B cell (primary cell): Measurements from ENCODE around the gene SH2D4B. TPM values are rescaled to one million over a fixed set of nuclear protein-coding genes. Genes with fewer than 3 reads are reported as not detected.

Experiments used
- ATAC-seq: fragments of 200-7000 bp; cut with Tn5 transposase; one replicate; pipeline ENCODE4 v1.10.0; 2021; ENCODE audit warnings: low read depth, mild to moderate bottlenecking, moderate number of reproducible peaks, moderate library complexity
- CTCF ChIA-PET: fragments of 350-600 bp; sonication (Branson Sonifier 250); formaldehyde crosslinking; loops from one replicate; lab custom pipeline; 2021; ENCODE audit warnings: antibody characterized with exemption, inconsistent platforms; lab: Charles Lee
- POLR2A ChIA-PET: fragments of 350-600 bp; sonication (Branson Sonifier 250); formaldehyde crosslinking; loops from one replicate; lab custom pipeline; 2021; ENCODE audit warnings: antibody characterized with exemption; lab: Charles Lee
- DNase-seq: peaks from one replicate; pipeline ENCODE4 v3.0.0; 2013
- H2AFZ ChIP-seq: 2 replicates; pipeline ENCODE4 v1.6.1; 2012; ENCODE audit warnings: mild to moderate bottlenecking, low read depth, low read length; ENCODE audit not compliant: insufficient read depth, poor library complexity, severe bottlenecking
- H3K27ac ChIP-seq, 2 donors: 1 replicate in 1 of 2; 2 replicates in 1 of 2; pipeline ENCODE4 v1.5.1; 2012 to 2013; ENCODE audit warnings: low read length in 2 of 2, mild to moderate bottlenecking in 2 of 2, moderate library complexity in 1 of 2
- H3K27me3 ChIP-seq, 4 experiments: fragments of 200-600 bp in 1 of 4; sonication (generic) in 1 of 4; replicated peaks in 1 of 4; 1 replicate in 2 of 4; 2 replicates in 2 of 4; pipeline versions ENCODE4 v1.6.1 to v1.7.0; 2013 to 2016; ENCODE audit warnings: low read length in 3 of 4, mild to moderate bottlenecking in 2 of 4, mixed read lengths in 1 of 4, moderate library complexity in 1 of 4; ENCODE audit not compliant: insufficient read depth in 4 of 4, control insufficient read depth in 3 of 4; ENCODE audit errors: control extremely low read depth in 1 of 4
- H3K36me3 ChIP-seq, 2 experiments: replicated peaks in 1 of 2; 1 replicate in 1 of 2; 2 replicates in 1 of 2; pipeline versions ENCODE4 v1.6.1 to v1.7.1; 2013; ENCODE audit warnings: low read length in 1 of 2; ENCODE audit not compliant: insufficient read depth in 2 of 2, control insufficient read depth in 1 of 2; ENCODE audit errors: control extremely low read depth in 1 of 2, extremely low read depth in 1 of 2
- H3K4me1 ChIP-seq, 2 donors: fragments of 200-600 bp in 1 of 2; sonication (generic) in 1 of 2; 1 replicate in 1 of 2; 2 replicates in 1 of 2; pipeline versions ENCODE4 v1.5.1 to v1.6.1; 2013 to 2017; ENCODE audit warnings: low read length in 2 of 2; ENCODE audit not compliant: control insufficient read depth in 2 of 2, insufficient read depth in 2 of 2
- H3K4me2 ChIP-seq: replicated peaks from 2 replicates; pipeline ENCODE3; 2012; ENCODE audit warnings: mild to moderate bottlenecking, low read depth, low read length; ENCODE audit not compliant: poor library complexity, severe bottlenecking
- H3K4me3 ChIP-seq, 5 experiments: fragments of 200-600 bp in 1 of 5; sonication (generic) in 1 of 5; 1 replicate in 3 of 5; 2 replicates in 2 of 5; pipeline versions ENCODE4 v1.5.1 to v1.7.0; 2011 to 2016; ENCODE audit warnings: low read length in 4 of 5, mild to moderate bottlenecking in 4 of 5, low read depth in 2 of 5, control low read depth in 1 of 5, moderate library complexity in 1 of 5; ENCODE audit not compliant: insufficient read depth in 1 of 5; ENCODE audit errors: control extremely low read depth in 1 of 5, extremely low read depth in 1 of 5
- H3K79me2 ChIP-seq: fragments of 200-600 bp; sonication (generic); one replicate; pipeline ENCODE4 v1.6.0; 2016; ENCODE audit warnings: low read length; ENCODE audit not compliant: control insufficient read depth, insufficient read depth
- H3K9ac ChIP-seq: fragments of 200-600 bp; sonication (generic); 2 replicates; pipeline ENCODE4 v1.6.1; 2017; ENCODE audit warnings: mild to moderate bottlenecking, low read length, moderate library complexity
- H3K9me3 ChIP-seq, 3 donors: one replicate each; pipeline versions ENCODE4 v1.6.1 to v1.7.1; 2013; ENCODE audit warnings: low read length in 2 of 3; ENCODE audit not compliant: control insufficient read depth in 2 of 3, insufficient read depth in 1 of 3; ENCODE audit errors: control extremely low read depth in 1 of 3
- H4K20me1 ChIP-seq: 2 replicates; pipeline ENCODE4 v1.6.0; 2012; ENCODE audit warnings: mild to moderate bottlenecking, low read length; ENCODE audit not compliant: insufficient read depth, control insufficient read depth, poor library complexity, severe bottlenecking
- H3K27ac Mint-ChIP-seq: one replicate; pipeline ENCODE4 v1.8.0; 2021; ENCODE audit warnings: mixed read lengths
- H3K27me3 Mint-ChIP-seq: one replicate; pipeline ENCODE4 v1.8.0; 2021; ENCODE audit warnings: mixed read lengths
- H3K4me1 Mint-ChIP-seq: one replicate; pipeline ENCODE4 v1.8.0; 2021; ENCODE audit warnings: mixed read lengths
- H3K4me3 Mint-ChIP-seq: one replicate; pipeline ENCODE4 v1.8.0; 2021; ENCODE audit warnings: mixed read lengths
- H3K9me3 Mint-ChIP-seq: one replicate; pipeline ENCODE4 v1.8.0; 2022; ENCODE audit warnings: mixed read lengths; ENCODE audit not compliant: insufficient read depth
- CTCF ChIP-seq: fragments of 200-600 bp; IDR thresholded peaks from one replicate; pipeline ENCODE4 v1.8.0; 2022; ENCODE audit warnings: antibody characterized with exemption, mild to moderate bottlenecking
- EZH2 ChIP-seq: IDR thresholded peaks from 2 replicates; pipeline ENCODE4 v1.6.1; 2012; ENCODE audit warnings: borderline replicate concordance, low read depth, mild to moderate bottlenecking, moderate library complexity, low read length; ENCODE audit not compliant: insufficient read depth, poor library complexity, severe bottlenecking
- WGBS: methylation state at CpG from one replicate; pipeline ENCODE4 v1.1.5; 2013; ENCODE audit warnings: missing lambda C conversion rate; ENCODE audit not compliant: insufficient coverage; 5-methylcytosine and 5-hydroxymethylcytosine counted together
- intact Hi-C: fragments of 100-400 bp; cut with micrococcal nuclease; formaldehyde crosslinking; loops from one replicate; pipeline ENCODE4 v1.10.0; 2022
- polyA plus RNA-seq: library from polyadenylated mRNA; depleted of rRNA; stranded (reverse); fragments of >200 nt; gene quantifications from 2 replicates; pipeline ENCODE4 v1.2.3, GENCODE V29; 2012
- total RNA-seq, 2 donors: library from RNA; stranded (reverse); fragments of 120-200 nt in 1 of 2; gene quantifications; 1 replicate in 1 of 2; 2 replicates in 1 of 2; pipeline versions ENCODE4 v1.2.3 to v1.2.4, GENCODE V29; 2013 to 2022

Gene SH2D4B
- total and polyA plus RNA-seq, 2 donors (not counting 1 experiment from before 2014, with no cell fraction given): 0.09 to 0.22 TPM

- TF ChIP-seq EZH2 (no peak), CTCF (no peak)
- Histone ChIP-seq H4K20me1 (no peaks in the 10 kb centered on the region), H3K9me3 (no peaks in the 10 kb centered on the region), H3K27me3 (no peaks in the 10 kb centered on the region), H3K4me2 (peak overlapping the region; percentile 66), H3K4me1 (peaks cover 33 to 46% of the 10 kb centered on the region in 2 donors), H3K9ac (peak overlapping the region; percentile 46), H3K36me3 (no peaks in the 10 kb centered on the region), H3K27ac (peak overlapping the region; percentile 61 to 71), H3K4me3 (peak overlapping the region in 3 of 5 experiments; percentile 15 to 50 (median 28)), H2AFZ (peak overlapping the region; percentile 63), H3K79me2 (no peaks in the 10 kb centered on the region)
- H3K9me3 Mint-ChIP-seq: no peaks in the 10 kb centered on the region
- H3K4me3 Mint-ChIP-seq: peak overlapping the region; percentile 75
- ATAC-seq (peak; percentile 73), DNase-seq (peak; percentile 66)
- intact Hi-C loops: no loop called here
- peaks cover 46% of the 10 kb centered on the region for H3K4me1 Mint-ChIP-seq
- POLR2A ChIA-PET: no interaction called here
- CTCF ChIA-PET: interaction anchor here (0.7 kb wide), 1 partner anchor 130 kb away, joined by 3 read pairs; no protein-coding TSS in a partner anchor
- 4% methylated on average over 10 of the region's 11 CpGs for WGBS
- no peaks in the 10 kb centered on the region for H3K27me3 Mint-ChIP-seq
- peak overlapping the region; percentile 83 for H3K27ac Mint-ChIP-seq
These were observed 3.5 kb downstream of the SH2D4B start for GRCh38 chr10:80540981-80541750.

GRCh38 chr10:80542053-80542452, 4.4 kb downstream of the SH2D4B start:
- no peak for ATAC-seq
- Histone ChIP-seq H3K79me2 (no peaks in the 10 kb centered on the region), H3K36me3 (no peaks in the 10 kb centered on the region), H3K4me1 (peaks cover 33 to 37% of the 10 kb centered on the region in 2 donors), H4K20me1 (no peaks in the 10 kb centered on the region), H3K4me3 (no peak overlapping the region), H3K27me3 (no peaks in the 10 kb centered on the region), H3K4me2 (peak overlapping the region; percentile 66), H3K27ac (peak overlapping the region; percentile 61 to 71), H3K9ac (peak overlapping the region; percentile 46), H2AFZ (peak overlapping the region; percentile 63), H3K9me3 (no peaks in the 10 kb centered on the region)
- no peak for DNase-seq
- ChIA-PET CTCF (interaction anchor here (0.6 to 1.0 kb wide), 2 partner anchors 56 to 177 kb away, joined by 3 to 5 read pairs; no protein-coding TSS in a partner anchor), POLR2A (no interaction called here)
- 90% methylated on average over 2 of the region's 4 CpGs for WGBS
- Mint-ChIP-seq H3K9me3 (no peaks in the 10 kb centered on the region), H3K4me3 (peak overlapping the region; percentile 75), H3K4me1 (peaks cover 40% of the 10 kb centered on the region), H3K27me3 (no peaks in the 10 kb centered on the region), H3K27ac (peak overlapping the region; percentile 83)
- intact Hi-C loops: no loop called here
- TF ChIP-seq CTCF: no peak
